GM23338 (cell line): ENCODE measurements around the gene RNF133. TPM values are rescaled to one million over a fixed set of nuclear protein-coding genes. Genes with fewer than 3 reads are reported as not detected.

Experiments used
- ATAC-seq: fragments of 200-7000 bp; cut with Tn5 transposase; 3 replicates; pipeline ENCODE4 v1.9.1; 2020
- DNase-seq: peaks from one replicate; pipeline ENCODE4 v3.0.0-alpha.2; 2015; ENCODE audit warnings: low spot score
- H2AFZ ChIP-seq: fragments of 200-600 bp; sonication (generic); 2 replicates; pipeline ENCODE4 v1.8.0; 2016; ENCODE audit warnings: antibody characterized with exemption, mild to moderate bottlenecking, moderate library complexity
- H3F3A ChIP-seq: fragments of 200-600 bp; sonication (generic); replicated peaks from 2 replicates; pipeline ENCODE4 v1.8.0; 2017; ENCODE audit warnings: antibody characterized with exemption, mixed run types, low read depth
- H3K27ac ChIP-seq: fragments of 200-600 bp; sonication (generic); 2 replicates; pipeline ENCODE4 v1.6.1; 2016; ENCODE audit warnings: low read depth
- H3K27me3 ChIP-seq: fragments of 200-600 bp; sonication (generic); 2 replicates; pipeline ENCODE4 v1.8.0; 2016; ENCODE audit warnings: mild to moderate bottlenecking, mixed run types, moderate library complexity; ENCODE audit not compliant: insufficient read depth
- H3K36me3 ChIP-seq: fragments of 200-600 bp; sonication (generic); 2 replicates; pipeline ENCODE4 v1.8.0; 2016; ENCODE audit warnings: mild to moderate bottlenecking; ENCODE audit not compliant: insufficient read depth
- H3K4me1 ChIP-seq: fragments of 200-600 bp; sonication (generic); 2 replicates; pipeline ENCODE4 v1.8.0; 2016; ENCODE audit warnings: mild to moderate bottlenecking, moderate library complexity; ENCODE audit not compliant: insufficient read depth
- H3K4me2 ChIP-seq: fragments of 200-600 bp; sonication (generic); 2 replicates; pipeline ENCODE4 v1.7.1; 2017; ENCODE audit warnings: mixed run types
- H3K4me3 ChIP-seq: fragments of 200-600 bp; sonication (generic); 2 replicates; pipeline ENCODE4 v1.6.1; 2016; ENCODE audit warnings: mixed run types
- H3K79me2 ChIP-seq: fragments of 200-600 bp; sonication (generic); replicated peaks from 2 replicates; pipeline ENCODE4 v1.8.0; 2017; ENCODE audit warnings: mild to moderate bottlenecking; ENCODE audit not compliant: insufficient read depth
- H3K9me2 ChIP-seq: fragments of 200-600 bp; sonication (generic); 2 replicates; pipeline ENCODE4 v1.8.0; 2017; ENCODE audit not compliant: insufficient read depth
- H4K20me1 ChIP-seq: fragments of 200-600 bp; sonication (generic); replicated peaks from 2 replicates; pipeline ENCODE4 v1.8.0; 2017; ENCODE audit warnings: mild to moderate bottlenecking; ENCODE audit not compliant: insufficient read depth
- H3K27ac Mint-ChIP-seq: 2 replicates; pipeline ENCODE4 v1.8.0; 2020; ENCODE audit warnings: inconsistent platforms, mild to moderate bottlenecking, moderate library complexity, mixed read lengths
- H3K27me3 Mint-ChIP-seq: 3 replicates; pipeline ENCODE4 v1.8.0; 2022; ENCODE audit warnings: low read depth, mild to moderate bottlenecking, moderate library complexity, mixed read lengths, inconsistent platforms; ENCODE audit not compliant: insufficient read depth, poor library complexity
- H3K36me3 Mint-ChIP-seq: 3 replicates; pipeline ENCODE4 v1.8.0; 2021; ENCODE audit warnings: low read depth, mild to moderate bottlenecking, inconsistent platforms, moderate library complexity, mixed read lengths
- H3K4me1 Mint-ChIP-seq: 3 replicates; pipeline ENCODE4 v1.8.0; 2020; ENCODE audit warnings: mild to moderate bottlenecking, inconsistent platforms, mixed read lengths
- H3K4me3 Mint-ChIP-seq: 3 replicates; pipeline ENCODE4 v1.8.0; 2021; ENCODE audit warnings: moderate library complexity, mild to moderate bottlenecking, inconsistent platforms, mixed read lengths
- H3K9me3 Mint-ChIP-seq: 3 replicates; pipeline ENCODE4 v1.8.0; 2020; ENCODE audit warnings: moderate library complexity, mild to moderate bottlenecking, inconsistent platforms, mixed read lengths
- CREB1 ChIP-seq: fragments of 250-450 bp; sonication (Bioruptor Pico); IDR thresholded peaks from 2 replicates; pipeline ENCODE4 v1.5.0; 2020; ENCODE audit warnings: low read depth, mild to moderate bottlenecking, moderate library complexity
- NANOG ChIP-seq: IDR thresholded peaks from 2 replicates; pipeline ENCODE4 v1.6.1; 2016; ENCODE audit warnings: antibody characterized with exemption, borderline replicate concordance
- ZNF114 ChIP-seq: fragments of 250-450 bp; sonication (Bioruptor Pico); IDR thresholded peaks from 2 replicates; pipeline ENCODE4 v1.5.0; 2020; ENCODE audit warnings: mild to moderate bottlenecking, moderate library complexity
- ZNF462 ChIP-seq: fragments of 250-450 bp; sonication (Bioruptor Pico); IDR thresholded peaks from 2 replicates; pipeline ENCODE4 v1.5.0; 2020; ENCODE audit warnings: mild to moderate bottlenecking, moderate library complexity
- polyA plus RNA-seq: library from polyadenylated mRNA; unstranded; fragments of >200 nt; fragmentation: Nextera tagmentation; extraction: Ambion mirVana; gene quantifications from 2 replicates; pipeline ENCODE4 v1.2.1, GENCODE V29; 2016
- total RNA-seq: library from RNA; depleted of rRNA; stranded (reverse); fragments of >200 nt; shearing (Covaris generic); gene quantifications from 2 replicates; pipeline ENCODE4 v1.2.3, GENCODE V29; 2014

Gene RNF133
- total and polyA plus RNA-seq, 2 experiments from 2014 or later, result 2.0 TPM; not detected in 1

DNA sequence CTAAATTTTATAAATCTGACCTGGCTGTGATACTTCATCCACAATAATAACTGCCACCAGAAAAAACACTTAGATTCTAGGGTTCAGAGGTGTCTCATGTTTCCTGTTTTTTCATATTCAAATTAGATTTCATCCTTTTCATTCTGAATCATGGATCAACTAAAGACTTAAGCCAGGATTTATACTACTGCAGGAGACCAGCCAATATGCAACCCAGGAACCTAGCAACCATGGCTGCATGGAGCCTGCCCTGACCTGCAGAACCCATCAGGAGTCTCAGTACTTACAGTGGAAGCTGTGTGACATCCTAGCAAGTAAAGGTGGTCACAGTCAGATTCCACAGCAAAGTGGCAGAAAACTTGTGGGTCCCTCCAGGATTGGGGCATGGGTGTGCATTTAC, 44.3 kb upstream of the RNF133 start (continued):
- no peak for TF ChIP-seq ZNF462 (CRISPR knock-in tag)
- TF ChIP-seq CREB1 (CRISPR knock-in tag), result no peak
- no peak for TF ChIP-seq ZNF114 (CRISPR knock-in tag)

DNA sequence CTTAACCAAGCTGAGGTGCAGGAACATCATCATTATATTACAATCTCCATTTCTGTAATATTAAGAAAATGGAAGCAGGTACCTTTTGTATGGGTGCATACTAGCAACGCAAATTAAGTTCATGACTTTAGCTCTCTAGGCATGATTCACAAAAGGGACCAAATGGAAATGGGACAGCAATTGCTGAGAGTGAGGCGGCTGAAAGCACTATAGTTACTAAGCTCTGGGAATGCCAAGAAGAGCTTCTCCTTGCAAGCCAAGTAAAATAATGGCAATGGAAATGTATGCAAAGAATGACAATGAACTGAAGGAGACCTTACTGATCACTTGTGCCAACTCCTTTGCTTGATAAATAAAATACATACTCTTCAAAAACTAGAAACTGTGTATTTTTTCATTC, 40.0 kb upstream of the RNF133 start:
- H3F3A ChIP-seq, result no peaks in the 10 kb centered on the region
- Mint-ChIP-seq H3K36me3 (peaks cover 3% of the 10 kb centered on the region; the same call in 2 of the 3 replicates), H3K4me3 (no peak overlapping the region; the same call in 2 of the 3 replicates), H3K27me3 (no peaks in the 10 kb centered on the region), H3K27ac (peak overlapping the region; percentile 54), H3K9me3 (no peaks in the 10 kb centered on the region), H3K4me1 (peaks cover 67% of the 10 kb centered on the region)
- H2AFZ ChIP-seq, result no peak overlapping the region
- no peaks in the 10 kb centered on the region for H4K20me1 ChIP-seq
- H3K4me1 ChIP-seq, result peaks cover 74% of the 10 kb centered on the region
- H3K9me2 ChIP-seq, result no peaks in the 10 kb centered on the region
- no peaks in the 10 kb centered on the region for H3K27me3 ChIP-seq
- H3K4me2 ChIP-seq, result peak overlapping the region; percentile 40
- no peak overlapping the region for H3K4me3 ChIP-seq
- no peaks in the 10 kb centered on the region for H3K79me2 ChIP-seq
- peak overlapping the region; percentile 40; the same call in 1 of the 2 replicates for H3K27ac ChIP-seq
- H3K36me3 ChIP-seq, result no peaks in the 10 kb centered on the region
- ATAC-seq (peak; percentile 71), DNase-seq (peak; percentile 58)
- TF ChIP-seq ZNF462 (CRISPR knock-in tag) (peak; percentile 75), NANOG (no peak)
